H54 (cell line): ENCODE data around the gene MS4A8.

ENCODE experiments used
- DNase-seq: peaks from one replicate; pipeline ENCODE4 v3.0.0; 2011; ENCODE audit warnings: low spot score, mixed read lengths; ENCODE audit not compliant: insufficient read length
- FAIRE-seq: peaks from 3 replicates; lab custom pipeline; 2011; peaks lifted over from hg19 to GRCh38; lab: Jason Lieb, UNC
- POLR2A ChIP-seq: IDR thresholded peaks from 2 replicates; pipeline ENCODE4 v1.6.1; 2011; ENCODE audit warnings: low read depth, mild to moderate bottlenecking, low read length

The MS4A8 gene

GRCh38 chr11:60762851-60763691 lies 63.7 kb downstream of the MS4A8 start:
- FAIRE-seq = no peak
- TF ChIP-seq POLR2A = no peak
- DNase-seq = no peak

DNA sequence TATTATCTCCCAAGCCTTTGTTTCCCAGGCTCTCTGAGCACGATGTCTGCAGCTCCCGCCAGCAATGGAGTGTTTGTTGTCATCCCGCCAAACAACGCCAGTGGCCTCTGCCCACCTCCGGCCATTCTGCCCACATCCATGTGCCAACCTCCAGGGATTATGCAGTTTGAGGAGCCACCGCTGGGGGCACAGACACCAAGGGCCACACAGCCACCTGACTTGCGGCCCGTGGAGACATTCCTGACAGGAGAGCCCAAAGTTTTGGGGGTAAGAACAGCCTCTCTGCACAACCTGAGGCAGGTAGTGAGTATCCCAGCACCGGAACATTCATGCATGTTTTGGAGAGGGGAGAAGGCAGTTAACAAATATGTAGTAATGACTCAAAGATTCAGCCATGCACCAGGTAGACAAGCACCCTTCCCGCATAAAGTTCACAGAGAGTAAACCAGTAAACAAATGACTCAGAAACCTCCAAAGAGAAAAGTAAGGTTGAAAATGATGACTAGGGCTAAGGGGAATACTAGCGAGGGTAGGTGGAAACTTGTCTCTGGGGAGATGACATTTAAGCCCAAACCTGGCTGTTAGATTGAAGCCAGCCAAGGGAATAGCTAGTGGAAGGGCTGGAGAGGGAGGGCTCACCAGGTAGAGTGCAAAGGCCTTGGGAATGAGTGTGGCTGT lies 64.4 kb downstream of the MS4A8 start:
- TF ChIP-seq POLR2A = no peak
- FAIRE-seq = no peak
- no peak for DNase-seq

- FAIRE-seq = no peak
- no peak for TF ChIP-seq POLR2A
- DNase-seq = no peak
These were observed 65.5 kb downstream of the MS4A8 start for GRCh38 chr11:60764879-60765278.

DNA sequence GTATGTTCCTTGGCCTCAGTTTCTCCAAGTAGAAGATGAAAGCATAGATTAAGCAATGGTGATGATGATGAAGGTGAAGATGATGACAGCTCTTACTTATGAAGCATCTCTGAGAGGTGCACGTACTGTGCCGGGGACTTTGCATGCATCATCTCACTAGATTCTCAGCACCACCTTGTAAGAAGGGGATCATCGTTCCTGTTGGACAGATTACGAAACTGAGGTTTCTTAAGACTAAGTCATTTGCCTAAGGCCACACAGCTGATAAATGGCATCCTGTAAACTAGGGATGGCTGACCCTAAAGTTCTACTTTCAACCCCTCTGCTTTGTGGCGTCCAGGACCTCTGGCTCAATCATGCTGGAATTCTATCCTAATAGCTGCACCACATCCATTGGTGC lies 65.9 kb downstream of the MS4A8 start:
- FAIRE-seq (no peak), DNase-seq (no peak)
- no peak for TF ChIP-seq POLR2A
